Endothelial cell of umbilical vein (primary cell): Measurements from ENCODE around the gene SEMA4D. TPM values are rescaled to one million over a fixed set of nuclear protein-coding genes. Genes with fewer than 3 reads are reported as not detected.

Experiments used
- BruUV-seq: library from RNA; stranded (reverse); fragments of 400-500 nt; replicated peaks from 2 replicates; lab custom pipeline; 2021; lab: Mats Ljungman, UMichigan
- CTCF ChIA-PET: fragments of 300-600, 350-600 bp; sonication (Branson Sonifier 250); formaldehyde crosslinking; loops from one replicate; lab custom pipeline; 2021; ENCODE audit warnings: antibody characterized with exemption, inconsistent platforms; lab: Charles Lee
- POLR2A ChIA-PET: fragments of 300-600, 350-600 bp; sonication (Branson Sonifier 250); formaldehyde crosslinking; loops from one replicate; lab custom pipeline; 2021; ENCODE audit warnings: antibody characterized with exemption, inconsistent platforms; lab: Charles Lee
- DNase-seq: peaks from one replicate; pipeline ENCODE4 v3.0.0-alpha.2; 2011; ENCODE audit warnings: low read depth, low spot score
- FAIRE-seq: peaks from 2 replicates; lab custom pipeline; 2011; peaks lifted over from hg19 to GRCh38; lab: Jason Lieb, UNC
- H2AFZ ChIP-seq: 2 replicates; pipeline ENCODE4 v1.6.0; 2012; ENCODE audit warnings: low read depth, low read length, control low read depth, inconsistent platforms
- H3K27ac ChIP-seq: 2 replicates; pipeline ENCODE4 v1.5.1; 2011; ENCODE audit warnings: low read depth, mild to moderate bottlenecking, control low read depth, low read length, moderate library complexity; ENCODE audit not compliant: insufficient read depth
- H3K27me3 ChIP-seq, 2 experiments: 2 replicates each; pipeline versions ENCODE4 v1.6.0 to v1.6.1; 2011; ENCODE audit warnings: low read length in 2 of 2, mixed read lengths in 1 of 2; ENCODE audit not compliant: control insufficient read depth in 2 of 2, insufficient read depth in 2 of 2
- H3K36me3 ChIP-seq, 2 experiments: 2 replicates in 1 of 2; 3 replicates in 1 of 2; pipeline ENCODE4 v1.5.1; 2011; ENCODE audit warnings: low read length in 2 of 2, mild to moderate bottlenecking in 1 of 2, moderate library complexity in 1 of 2; ENCODE audit not compliant: control insufficient read depth in 2 of 2, insufficient read depth in 2 of 2; ENCODE audit errors: extremely low read depth in 1 of 2
- H3K4me1 ChIP-seq: 3 replicates; pipeline ENCODE4 v1.5.1; 2011; ENCODE audit warnings: mild to moderate bottlenecking, low read length; ENCODE audit not compliant: control insufficient read depth, insufficient read depth; ENCODE audit errors: extremely low read depth
- H3K4me2 ChIP-seq: 2 replicates; pipeline ENCODE4 v1.6.1; 2011; ENCODE audit warnings: low read length, control low read depth, mixed read lengths; ENCODE audit not compliant: insufficient read depth
- H3K4me3 ChIP-seq, 3 experiments: fragments of 200-600 bp in 1 of 3; sonication (generic), shearing (Covaris generic) in 1 of 3; replicated peaks in 1 of 3; 2 replicates each; pipeline ENCODE4 v1.5.1; 2011 to 2016; ENCODE audit warnings: control low read depth in 3 of 3, low read length in 3 of 3, mild to moderate bottlenecking in 2 of 3, inconsistent platforms in 1 of 3, low read depth in 1 of 3, moderate library complexity in 1 of 3; ENCODE audit not compliant: insufficient read depth in 1 of 3
- H3K79me2 ChIP-seq: 2 replicates; pipeline ENCODE4 v1.6.0; 2012; ENCODE audit warnings: low read length, inconsistent platforms; ENCODE audit not compliant: control insufficient read depth, insufficient read depth
- H3K9ac ChIP-seq: replicated peaks from 2 replicates; pipeline ENCODE3; 2011; ENCODE audit warnings: low read length, control low read depth; ENCODE audit not compliant: insufficient read depth; ENCODE audit errors: extremely low read depth
- H3K9me1 ChIP-seq: replicated peaks from 3 replicates; pipeline ENCODE4 v1.6.0; 2011; ENCODE audit warnings: mild to moderate bottlenecking, low read length; ENCODE audit not compliant: control insufficient read depth, insufficient read depth; ENCODE audit errors: extremely low read depth
- H3K9me3 ChIP-seq: replicated peaks from 2 replicates; pipeline ENCODE4 v1.5.1; 2012; ENCODE audit warnings: low read length, inconsistent platforms; ENCODE audit not compliant: control insufficient read depth, insufficient read depth
- H4K20me1 ChIP-seq: replicated peaks from 2 replicates; pipeline ENCODE3; 2011; ENCODE audit warnings: mild to moderate bottlenecking, low read length; ENCODE audit not compliant: control insufficient read depth, insufficient read depth; ENCODE audit errors: extremely low read depth
- EZH2 ChIP-seq: IDR thresholded peaks from 2 replicates; pipeline ENCODE4 v1.6.1; 2012; ENCODE audit warnings: borderline replicate concordance, low read depth, mild to moderate bottlenecking, moderate library complexity, low read length, inconsistent platforms; ENCODE audit not compliant: severe bottlenecking
- FOS ChIP-seq: IDR thresholded peaks from 2 replicates; pipeline ENCODE4 v1.6.1; 2011; ENCODE audit warnings: mild to moderate bottlenecking, low read length, moderate library complexity, borderline replicate concordance; ENCODE audit not compliant: insufficient read depth
- GATA2 ChIP-seq: IDR thresholded peaks from 2 replicates; pipeline ENCODE4 v1.7.0; 2011; ENCODE audit warnings: low read depth, mild to moderate bottlenecking, moderate library complexity, mixed read lengths, low read length; ENCODE audit not compliant: insufficient read length, insufficient read depth
- JUN ChIP-seq: IDR thresholded peaks from 2 replicates; pipeline ENCODE4 v1.6.1; 2011; ENCODE audit warnings: borderline replicate concordance, low read depth; ENCODE audit not compliant: insufficient read length, insufficient read depth
- MYC ChIP-seq: IDR thresholded peaks from one replicate; pipeline ENCODE4 v1.6.1; 2011; ENCODE audit warnings: mild to moderate bottlenecking, low read depth, low read length
- POLR2A ChIP-seq: IDR thresholded peaks from 2 replicates; pipeline ENCODE4 v1.6.1; 2012; ENCODE audit warnings: low read depth, mild to moderate bottlenecking, control low read depth, low read length
- POLR2AphosphoS5 ChIP-seq: IDR thresholded peaks from 2 replicates; pipeline ENCODE4 v1.6.1; 2012; ENCODE audit warnings: low read depth, mild to moderate bottlenecking, control low read depth, low read length, moderate library complexity; ENCODE audit not compliant: insufficient read depth
- dilution Hi-C: fragments of 300-500 bp; cut with MboI; formaldehyde crosslinking; loops from one replicate; pipeline ENCODE4 v1.15.0; 2019; ENCODE audit warnings: low sequenced_read_pairs; ENCODE audit not compliant: extremely low pct_ligation_motif_present
- intact Hi-C: fragments of 100-400 bp; cut with micrococcal nuclease; formaldehyde crosslinking; loops from one replicate; pipeline ENCODE4 v1.10.0; 2022
- polyA plus RNA-seq, 4 experiments: library from polyadenylated mRNA; depleted of rRNA in 3 of 4; stranded (reverse) in 3 of 4; unstranded in 1 of 4; fragments of >200 nt; gene quantifications; 2 replicates each; pipeline versions ENCODE4 v1.2.1 to v1.2.3, GENCODE V29; 2011 to 2012; ENCODE audit warnings: missing spikeins in 1 of 4
- total RNA-seq: library from RNA; stranded (reverse); gene quantifications from 2 replicates; pipeline ENCODE4 v1.2.3, GENCODE V29; 2021
- TF ChIP-seq, protein P1 (sequence below): IDR thresholded peaks from 2 replicates; pipeline ENCODE4 v1.6.1; 2011; ENCODE audit not compliant: insufficient read depth, insufficient read length
- TF ChIP-seq, protein P2 (sequence below), 2 donors: IDR thresholded peaks; 1 replicate in 1 of 2; 2 replicates in 1 of 2; pipeline ENCODE4 v1.5.1; 2011; ENCODE audit warnings: low read length in 2 of 2, mild to moderate bottlenecking in 2 of 2, moderate library complexity in 2 of 2, control low read depth in 1 of 2, inconsistent platforms in 1 of 2, low read depth in 1 of 2; ENCODE audit not compliant: insufficient read depth in 1 of 2; ENCODE audit errors: extremely low read depth in 1 of 2

Gene SEMA4D
- total and polyA plus RNA-seq, 2 donors (not counting 3 experiments of a cell fraction or from before 2014, with no cell fraction given): 3.9 to 15.7 TPM

DNA sequence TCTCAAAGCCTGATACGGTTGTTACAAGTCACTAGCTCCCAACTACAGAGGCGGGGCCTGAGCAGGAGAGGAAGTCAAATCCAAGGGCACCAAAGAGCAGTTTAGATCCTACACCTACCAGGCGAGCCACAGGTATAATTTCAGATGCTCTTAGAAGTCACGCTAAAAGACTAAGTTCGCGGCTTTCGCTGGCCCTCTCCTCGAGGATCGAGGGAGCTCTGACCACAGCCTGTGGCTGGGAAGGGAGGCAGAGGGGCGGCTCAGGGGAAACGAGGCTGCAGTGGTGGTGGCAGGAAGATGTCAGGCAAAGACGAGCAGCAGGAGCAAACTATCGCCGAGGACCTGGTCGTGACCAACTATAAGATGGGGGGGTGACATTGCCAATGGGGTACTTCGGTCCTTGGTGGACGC lies 48.6 kb downstream of the SEMA4D start:
- Histone ChIP-seq H3K9ac (no peak overlapping the region), H3K36me3 (no peaks in the 10 kb centered on the region), H2AFZ (no peak overlapping the region), H3K4me1 (no peaks in the 10 kb centered on the region), H3K4me3 (no peak overlapping the region), H3K9me3 (no peaks in the 10 kb centered on the region), H3K27me3 (no peaks in the 10 kb centered on the region), H3K27ac (no peak overlapping the region), H3K79me2 (no peaks in the 10 kb centered on the region), H4K20me1 (no peaks in the 10 kb centered on the region), H3K9me1 (no peaks in the 10 kb centered on the region), H3K4me2 (no peak overlapping the region)
- no peak for FAIRE-seq
- intact Hi-C loops: no loop called here
- ChIA-PET POLR2A (no interaction called here), CTCF (interaction anchor here (2.5 kb wide), 1 partner anchor 21 kb away, joined by 5 read pairs; no protein-coding TSS in a partner anchor)
- TF ChIP-seq, protein P1, sequence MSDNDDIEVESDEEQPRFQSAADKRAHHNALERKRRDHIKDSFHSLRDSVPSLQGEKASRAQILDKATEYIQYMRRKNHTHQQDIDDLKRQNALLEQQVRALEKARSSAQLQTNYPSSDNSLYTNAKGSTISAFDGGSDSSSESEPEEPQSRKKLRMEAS: no peak
- TF ChIP-seq POLR2AphosphoS5 (no peak), POLR2A (no peak), JUN (no peak), FOS (no peak), GATA2 (no peak), MYC (no peak), EZH2 (no peak)
- TF ChIP-seq, protein P2, sequence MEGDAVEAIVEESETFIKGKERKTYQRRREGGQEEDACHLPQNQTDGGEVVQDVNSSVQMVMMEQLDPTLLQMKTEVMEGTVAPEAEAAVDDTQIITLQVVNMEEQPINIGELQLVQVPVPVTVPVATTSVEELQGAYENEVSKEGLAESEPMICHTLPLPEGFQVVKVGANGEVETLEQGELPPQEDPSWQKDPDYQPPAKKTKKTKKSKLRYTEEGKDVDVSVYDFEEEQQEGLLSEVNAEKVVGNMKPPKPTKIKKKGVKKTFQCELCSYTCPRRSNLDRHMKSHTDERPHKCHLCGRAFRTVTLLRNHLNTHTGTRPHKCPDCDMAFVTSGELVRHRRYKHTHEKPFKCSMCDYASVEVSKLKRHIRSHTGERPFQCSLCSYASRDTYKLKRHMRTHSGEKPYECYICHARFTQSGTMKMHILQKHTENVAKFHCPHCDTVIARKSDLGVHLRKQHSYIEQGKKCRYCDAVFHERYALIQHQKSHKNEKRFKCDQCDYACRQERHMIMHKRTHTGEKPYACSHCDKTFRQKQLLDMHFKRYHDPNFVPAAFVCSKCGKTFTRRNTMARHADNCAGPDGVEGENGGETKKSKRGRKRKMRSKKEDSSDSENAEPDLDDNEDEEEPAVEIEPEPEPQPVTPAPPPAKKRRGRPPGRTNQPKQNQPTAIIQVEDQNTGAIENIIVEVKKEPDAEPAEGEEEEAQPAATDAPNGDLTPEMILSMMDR (IDR thresholded peaks at IDR 0.05; ENCODE audit: extremely low read depth in 1 of 2, insufficient read depth in 1 of 2, low read depth in 1 of 2, low read length in 2 of 2): no peak
- no TSS peak for BruUV-seq
- DNase-seq: no peak
- dilution Hi-C loops: no loop called here
